Inflammatory macrophage (primary cell): Measurements from ENCODE around the gene TECR.
"Not testable (repeated sequence)": the region's sequence is repeated elsewhere in the genome, so short reads cannot be mapped to it uniquely, and the experiment has no call there.

Source experiments
- DNase-seq, 2 donors: peaks; one replicate each; pipeline ENCODE4 v3.0.0-alpha.2; 2020 to 2022
- total RNA-seq, 18 experiments: gene quantifications; one replicate each; lab custom pipeline; 2026; ENCODE audit warnings: mixed read lengths in 6 of 18, inconsistent platforms in 2 of 18; lab: John Stamatoyannopoulos, UW

TECR gene, protein sequence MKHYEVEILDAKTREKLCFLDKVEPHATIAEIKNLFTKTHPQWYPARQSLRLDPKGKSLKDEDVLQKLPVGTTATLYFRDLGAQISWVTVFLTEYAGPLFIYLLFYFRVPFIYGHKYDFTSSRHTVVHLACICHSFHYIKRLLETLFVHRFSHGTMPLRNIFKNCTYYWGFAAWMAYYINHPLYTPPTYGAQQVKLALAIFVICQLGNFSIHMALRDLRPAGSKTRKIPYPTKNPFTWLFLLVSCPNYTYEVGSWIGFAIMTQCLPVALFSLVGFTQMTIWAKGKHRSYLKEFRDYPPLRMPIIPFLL
- 32.2 to 75.9 (median 49.7) reads per million in 18 experiments for total RNA-seq

DNA sequence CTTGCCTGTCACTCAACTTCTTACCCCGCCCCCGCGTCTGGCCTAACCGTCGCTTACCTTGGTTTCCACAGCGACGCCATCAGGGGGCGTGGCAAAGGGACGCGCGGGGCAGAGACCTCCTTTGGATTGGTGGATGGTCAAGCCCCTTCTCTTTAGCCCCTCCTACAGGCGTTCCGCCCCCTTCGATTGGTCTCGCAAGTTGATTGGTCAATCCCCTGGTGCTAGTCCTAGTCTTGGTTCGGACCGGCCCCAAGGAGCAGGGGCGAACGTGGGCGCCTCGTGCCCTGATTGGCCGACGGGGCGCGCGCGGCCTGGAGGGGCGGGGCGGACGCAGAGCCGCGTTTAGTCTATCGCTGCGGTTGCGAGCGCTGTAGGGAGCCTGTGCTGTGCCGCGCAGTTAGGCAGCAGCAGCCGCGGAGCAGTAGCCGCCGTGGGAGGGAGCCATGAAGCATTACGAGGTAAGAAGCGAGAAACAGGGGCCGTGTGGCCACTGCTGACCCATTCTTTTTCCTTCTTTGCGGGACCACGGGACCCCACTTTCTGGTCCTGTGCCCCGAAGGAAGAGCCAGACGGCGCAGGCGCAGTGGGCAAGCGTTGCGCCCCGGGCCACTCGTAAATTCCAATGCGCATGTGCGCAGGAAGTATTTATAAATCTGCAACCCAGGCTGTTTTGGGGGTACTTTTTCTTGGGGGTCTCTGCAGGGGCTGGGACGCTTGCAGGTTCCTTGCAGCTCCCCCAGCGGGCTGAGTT lies at the start of gene TECR:
TECR (plus strand) TSS at position 341 of the 751 bp plus-strand sequence; CDS start at position 444, 103 bp downstream.
- DNase-seq, result peak; percentile 100

DNA sequence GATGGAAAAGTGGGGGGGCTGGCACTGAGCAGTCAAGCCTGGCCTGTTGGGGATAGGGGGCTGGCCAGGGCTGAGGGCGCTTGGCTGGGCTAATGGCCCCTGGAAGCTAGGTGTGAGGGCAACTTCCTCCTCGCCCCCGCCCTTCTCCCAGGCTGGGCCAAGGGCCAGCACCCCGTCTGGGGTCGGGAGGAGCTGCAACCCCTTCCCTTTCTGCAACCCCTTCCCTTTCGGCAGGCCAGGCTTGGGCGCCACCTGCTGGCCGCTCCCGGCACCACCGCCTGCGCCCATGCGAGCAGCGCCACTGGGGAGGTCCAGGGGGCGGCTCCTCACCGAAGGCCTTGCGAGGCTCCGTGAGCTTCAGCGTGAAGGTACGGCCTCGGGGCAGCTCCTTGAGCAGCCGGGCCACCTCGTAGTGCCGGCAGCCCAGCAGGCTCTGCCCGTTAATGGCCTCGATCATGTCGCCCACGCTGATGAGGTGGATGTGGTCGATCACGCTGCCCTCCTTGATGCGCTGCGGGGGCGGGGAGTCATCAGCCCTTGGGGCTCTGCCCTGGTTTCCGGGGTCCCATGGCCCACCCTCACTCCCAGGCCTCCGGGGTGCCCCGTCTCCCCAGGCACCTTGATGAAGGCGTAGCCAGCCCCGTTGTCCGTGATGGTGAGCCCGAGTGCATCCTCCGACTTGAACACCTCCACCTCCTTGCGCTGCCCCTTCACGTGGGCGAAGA lies 49.3 kb upstream of the TECR start:
- peak; percentile 41 to 47 for DNase-seq

DNA sequence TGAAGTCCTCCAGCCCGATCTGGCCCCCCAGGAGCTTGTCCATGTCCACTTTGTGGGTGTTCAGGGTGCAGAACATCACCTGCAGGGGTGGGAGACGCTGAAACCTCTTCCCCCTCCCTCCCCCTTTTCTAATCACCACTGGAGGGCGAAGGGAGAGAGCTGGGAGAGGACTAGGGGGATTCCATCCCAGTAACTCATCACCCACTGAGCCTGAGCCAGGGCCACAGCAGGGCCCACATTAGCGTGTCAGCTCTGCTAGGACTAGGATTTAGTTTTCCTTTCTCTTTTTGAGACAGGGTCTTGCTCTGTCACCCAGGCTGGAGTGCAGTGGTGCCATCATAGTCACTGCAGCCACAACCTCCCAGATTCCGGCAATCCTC lies 48.7 kb upstream of the TECR start:
- no peak for DNase-seq

DNA sequence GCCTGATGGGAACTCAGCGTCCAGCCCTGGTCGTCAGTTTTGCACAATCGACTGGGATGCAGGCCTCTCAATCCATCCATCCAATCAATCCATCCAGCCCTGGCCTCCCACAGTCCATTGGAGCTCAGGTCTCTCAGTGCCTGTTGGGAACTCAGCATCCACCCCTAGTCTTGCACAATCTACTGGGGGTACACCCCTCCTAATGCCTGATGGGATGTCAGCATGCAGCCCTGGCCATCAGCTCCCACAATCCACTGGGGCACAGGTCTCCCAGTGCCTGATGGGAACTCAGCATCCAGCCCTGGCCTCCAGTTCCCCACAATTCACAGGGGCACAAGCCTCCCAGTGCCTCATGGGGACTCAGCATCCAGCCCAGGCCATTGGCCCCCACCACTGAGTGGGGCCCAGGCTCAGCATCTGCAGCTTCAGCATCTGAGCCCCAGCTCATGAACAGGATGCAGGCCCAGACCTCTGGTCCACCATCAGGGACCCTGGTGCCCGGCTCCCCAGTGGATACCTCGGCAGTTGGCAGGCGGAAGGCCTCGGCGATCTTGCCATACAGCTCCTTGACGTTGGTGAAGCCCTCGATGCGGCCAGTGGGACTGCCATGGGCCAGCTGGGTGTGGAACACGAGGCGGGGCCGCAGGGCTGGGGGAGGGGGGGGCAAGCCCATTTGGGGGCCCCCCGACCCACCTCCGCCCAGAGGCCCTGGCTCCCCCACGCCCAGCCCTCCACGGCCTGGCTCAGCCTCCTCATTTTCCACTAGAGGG lies 47.0 kb upstream of the TECR start:
- DNase-seq, result no peak

DNA sequence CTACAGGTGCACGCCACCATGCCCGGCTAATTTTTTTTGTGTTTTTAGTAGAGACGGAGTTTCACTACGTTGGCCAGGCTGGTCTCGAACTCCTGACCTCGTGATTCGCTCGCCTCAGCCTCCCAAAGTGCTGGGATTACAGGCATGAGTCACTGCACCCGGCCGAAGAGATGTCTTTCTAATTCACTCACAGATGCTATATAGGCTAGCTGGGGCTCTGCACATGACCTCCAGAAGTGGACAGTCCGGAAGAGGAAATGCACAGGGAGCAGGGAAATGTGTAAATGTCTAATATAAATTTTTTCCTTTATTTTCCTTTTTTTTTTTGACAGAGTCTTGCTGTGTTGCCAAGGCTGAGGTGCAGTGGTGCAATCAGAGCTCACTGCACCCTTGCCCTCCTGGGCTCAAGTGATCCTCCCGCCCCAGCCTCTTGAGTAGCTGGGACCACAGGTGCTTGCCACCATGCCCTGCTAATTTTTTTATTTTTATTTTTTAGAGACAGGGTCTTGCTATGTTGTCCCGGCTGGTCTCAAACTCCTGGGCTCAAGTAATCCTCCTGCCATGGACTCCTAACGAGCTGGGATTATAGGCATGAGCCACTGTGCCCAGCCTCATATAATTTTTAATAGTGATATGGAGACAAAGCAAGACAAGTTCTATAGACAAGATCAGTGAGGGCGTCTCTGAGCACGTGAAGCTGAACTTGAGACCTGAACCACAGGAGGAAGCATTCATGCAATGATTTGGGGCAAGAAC lies 41.8 kb upstream of the TECR start:
- DNase-seq, result no peak

DNA sequence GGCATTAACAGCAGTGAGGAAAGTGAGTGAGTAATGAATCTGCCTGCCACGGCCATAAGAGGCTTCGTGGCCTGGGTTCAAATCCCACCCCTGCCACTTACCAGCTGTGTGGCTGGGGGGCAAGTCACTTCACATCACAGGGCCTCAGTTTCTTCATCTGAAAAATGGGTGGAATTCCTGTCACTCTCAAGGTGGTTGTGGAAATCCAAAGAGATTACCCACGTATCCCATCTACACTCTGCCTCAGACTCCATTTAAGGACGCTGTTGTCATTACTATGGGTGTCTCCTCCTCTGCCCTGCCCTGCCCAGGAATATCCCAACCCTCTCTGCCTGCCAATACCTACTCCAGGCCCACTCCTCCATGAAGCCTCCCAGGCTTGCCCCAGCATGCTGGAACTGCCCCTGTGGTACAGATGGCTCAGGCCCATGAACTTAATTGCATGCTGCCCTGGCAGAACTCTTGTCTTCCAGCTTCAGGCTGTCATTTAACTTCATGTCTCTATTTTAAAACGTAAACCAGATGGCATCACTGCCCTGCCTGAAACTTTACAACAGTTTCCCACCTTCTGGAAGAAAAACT lies 36.5 kb upstream of the TECR start:
- no peak for DNase-seq

DNA sequence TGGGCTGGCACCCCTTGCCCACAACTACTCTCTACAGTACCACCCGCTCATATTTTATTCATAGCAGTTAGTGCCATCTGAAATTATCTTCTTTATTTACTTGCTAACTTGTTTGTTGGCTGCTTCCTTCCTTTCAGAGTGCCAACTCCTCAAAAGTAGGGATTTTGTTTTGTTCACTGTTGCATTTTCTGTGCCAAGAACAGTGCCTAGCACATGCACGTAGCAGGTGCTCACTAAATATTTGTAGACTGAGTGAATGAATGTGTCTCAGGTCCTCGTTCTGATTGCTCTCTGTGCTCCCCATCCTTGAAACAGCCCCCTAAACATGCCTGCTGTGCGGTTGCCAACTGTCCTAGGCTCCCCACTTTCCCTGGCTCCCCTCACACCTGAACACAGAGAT lies 35.0 kb upstream of the TECR start:
- DNase-seq, result no peak

DNA sequence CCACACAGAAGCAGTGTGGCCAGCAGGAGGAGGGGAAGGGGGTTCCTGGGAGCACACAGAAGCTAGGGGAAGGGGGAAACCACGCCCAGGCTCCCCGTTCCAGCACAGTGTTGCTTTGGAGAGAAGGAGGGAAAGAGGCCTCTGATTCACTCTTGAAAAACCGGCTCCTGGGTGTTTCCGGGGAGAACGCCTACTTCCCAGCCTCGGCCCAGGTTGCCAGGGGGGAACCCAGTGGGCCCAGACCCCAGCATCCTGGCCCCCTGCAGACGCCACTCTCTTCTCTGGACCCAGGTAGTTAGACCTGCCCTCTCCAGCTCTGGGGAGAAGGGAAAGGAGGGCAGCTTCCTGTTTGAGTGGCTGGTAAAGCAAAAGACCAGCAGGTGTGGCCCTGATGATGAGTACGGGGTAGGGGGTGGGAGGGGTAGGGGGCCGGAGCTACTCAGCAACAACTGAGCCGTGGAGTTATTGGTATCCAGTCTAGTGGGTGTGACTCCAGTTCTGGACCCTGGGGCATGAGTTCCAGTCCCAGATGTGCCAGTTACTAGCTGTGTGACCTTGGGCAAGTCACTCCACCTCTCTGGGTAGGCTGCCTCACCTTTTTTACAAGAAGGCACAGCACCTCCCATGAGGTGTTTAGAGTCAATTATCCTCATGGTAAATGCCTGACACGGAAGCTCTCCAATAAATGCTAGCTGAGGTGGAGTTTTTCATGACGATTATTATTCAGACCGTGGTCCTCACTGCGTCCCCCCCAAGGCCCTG lies 34.3 kb upstream of the TECR start:
- DNase-seq, result no peak

DNA sequence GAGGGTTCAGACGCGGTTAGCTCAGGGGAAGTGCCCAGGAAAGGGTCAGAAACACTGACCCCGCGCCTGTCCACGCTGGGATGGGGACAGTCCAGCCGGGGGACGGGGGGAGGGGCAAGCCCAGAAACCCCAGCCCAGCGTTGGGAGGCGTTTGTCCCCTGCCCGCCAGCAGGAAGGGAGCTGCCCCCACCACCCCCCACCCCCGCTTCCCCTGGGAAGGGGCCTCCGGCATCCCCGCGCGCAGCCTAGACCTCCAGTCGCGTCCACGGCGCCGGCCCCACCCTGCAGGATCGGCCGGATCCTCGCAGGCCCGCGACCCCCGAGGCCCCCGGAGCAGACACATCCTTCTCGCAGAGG lies 33.7 kb upstream of the TECR start:
- DNase-seq, result no peak

DNA sequence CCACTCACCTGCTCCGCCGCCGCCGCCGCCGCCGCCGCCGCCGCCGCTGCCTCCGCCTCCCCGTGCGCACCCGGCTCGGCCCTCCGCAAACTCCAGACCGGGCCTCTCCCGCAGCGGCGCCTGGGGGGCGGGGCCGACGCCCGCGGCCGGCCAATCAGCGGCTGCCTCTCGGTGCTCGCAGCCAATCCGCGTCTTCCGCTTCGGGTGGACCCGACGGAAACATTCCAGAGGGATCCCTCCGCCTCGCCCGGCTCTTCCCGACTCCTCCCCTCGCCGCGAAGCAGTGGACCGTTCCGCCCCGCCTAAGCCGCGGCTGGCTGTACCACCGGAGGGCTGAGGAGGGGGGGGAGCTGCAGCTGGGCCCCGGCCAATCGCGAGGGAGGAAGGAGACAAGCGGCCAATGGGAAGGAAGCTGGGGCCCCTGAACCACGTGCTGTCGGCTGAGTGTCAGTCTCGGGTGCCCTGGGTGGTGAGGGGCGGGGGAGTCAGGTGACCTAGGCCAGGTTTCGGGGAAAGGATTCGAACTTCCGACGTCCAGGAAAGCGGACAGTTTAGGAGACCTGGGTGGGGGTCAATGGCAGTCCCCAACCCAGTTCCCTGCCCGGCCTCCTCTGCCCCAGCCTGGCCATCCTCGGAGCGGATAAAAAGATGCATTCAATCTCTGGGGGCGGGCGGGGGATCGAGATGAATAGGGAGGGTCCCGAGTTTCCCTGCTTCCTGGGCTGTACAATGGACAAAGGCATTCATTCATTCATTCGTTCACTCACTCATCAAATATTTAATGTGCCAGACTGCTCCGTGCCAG lies 33.2 kb upstream of the TECR start, which contains the start of gene GIPC1:
GIPC1 (minus strand) TSS at position 99 of the 805 bp plus-strand sequence. CDS start 13,151 bp downstream, outside the sequence.
- DNase-seq, result peak; percentile 82 to 90

DNA sequence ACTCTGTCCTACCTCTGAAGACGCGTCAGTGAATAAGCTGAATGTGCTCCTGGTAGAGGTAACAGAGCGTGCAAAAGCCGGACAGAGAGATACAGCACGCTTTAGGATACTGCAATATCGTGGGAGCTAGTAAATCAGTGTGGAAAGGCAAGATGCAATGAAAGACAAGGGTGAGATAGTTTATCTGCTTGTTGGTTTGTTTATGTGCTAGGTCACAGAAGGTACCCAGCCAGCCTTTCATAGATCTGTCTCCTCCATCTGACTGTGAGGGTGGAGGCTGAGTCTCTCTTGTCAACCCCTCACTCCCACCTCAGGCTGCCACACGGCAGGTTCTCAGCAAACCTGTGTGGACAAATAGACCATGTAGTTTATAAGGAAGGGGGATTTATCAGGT lies 32.6 kb upstream of the TECR start:
- DNase-seq, result no peak

DNA sequence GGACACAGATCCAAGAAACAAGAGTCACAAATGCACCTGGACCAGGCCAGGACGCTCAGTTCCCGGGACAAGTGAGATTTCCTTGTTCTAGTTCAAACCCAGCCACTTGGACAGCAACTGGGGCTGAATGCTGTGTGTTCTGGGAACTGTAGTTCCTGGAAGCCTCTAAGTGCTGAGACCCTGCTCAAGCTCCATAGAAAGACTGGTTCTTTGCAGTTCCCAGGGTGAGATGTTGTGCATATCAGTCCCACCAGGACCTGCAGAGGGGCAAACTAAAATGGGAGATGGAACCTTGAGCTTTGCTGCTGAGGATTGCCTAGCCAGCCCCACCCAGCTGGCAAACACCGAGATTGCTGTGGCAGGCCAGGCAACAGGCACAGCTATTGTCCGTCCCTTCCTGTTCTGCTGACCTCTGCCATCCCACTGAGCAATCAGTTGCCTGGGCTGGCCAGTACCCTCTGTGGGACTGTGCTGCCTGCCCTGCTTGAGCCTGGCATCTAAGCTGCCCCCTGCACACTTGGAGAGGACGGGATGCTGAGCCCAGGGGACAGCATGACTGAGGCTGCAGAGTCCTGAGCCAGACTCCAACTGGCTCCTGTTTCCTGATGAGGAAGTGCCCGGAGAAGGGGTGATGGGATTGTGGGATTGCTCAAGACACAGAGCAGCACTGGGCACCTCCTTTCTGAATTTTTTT lies 32.0 kb upstream of the TECR start:
- DNase-seq, result peak; percentile 7 to 52

DNA sequence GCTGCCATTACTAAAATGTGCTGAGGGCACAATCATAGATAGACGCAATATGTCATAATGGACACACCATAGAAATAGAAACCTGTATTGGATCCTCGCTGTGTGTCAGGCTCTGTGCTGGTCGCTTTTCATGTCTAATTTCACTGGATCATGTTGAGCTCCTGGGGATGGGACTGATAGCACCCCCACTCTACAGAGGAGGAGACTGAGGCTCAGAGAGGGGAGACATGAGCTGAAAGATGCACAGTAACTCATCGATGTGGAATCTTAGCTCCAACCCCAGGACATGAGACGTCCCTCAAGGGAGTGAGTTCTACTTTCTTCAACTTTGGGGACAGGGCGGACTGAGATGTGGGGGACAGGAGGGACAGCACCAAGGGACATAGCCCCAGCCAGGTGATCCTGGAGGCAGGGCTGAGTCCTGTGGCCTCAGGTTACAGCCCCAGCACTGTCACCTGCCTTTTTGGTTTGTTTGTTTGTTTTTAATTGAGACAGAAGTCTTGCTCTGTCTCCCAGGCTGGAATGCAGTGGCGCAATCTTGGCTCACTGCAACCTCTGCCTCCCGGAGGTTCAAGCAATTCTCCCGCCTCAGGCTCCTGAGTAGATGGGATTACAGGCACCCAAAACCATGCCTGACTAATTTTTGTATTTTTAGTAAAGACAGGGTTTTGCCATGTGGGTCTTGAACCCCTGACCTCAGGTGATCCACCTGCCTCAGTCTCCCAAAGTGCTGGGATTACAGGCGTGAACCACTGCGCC lies 26.9 kb upstream of the TECR start:
- DNase-seq, result no peak

DNA sequence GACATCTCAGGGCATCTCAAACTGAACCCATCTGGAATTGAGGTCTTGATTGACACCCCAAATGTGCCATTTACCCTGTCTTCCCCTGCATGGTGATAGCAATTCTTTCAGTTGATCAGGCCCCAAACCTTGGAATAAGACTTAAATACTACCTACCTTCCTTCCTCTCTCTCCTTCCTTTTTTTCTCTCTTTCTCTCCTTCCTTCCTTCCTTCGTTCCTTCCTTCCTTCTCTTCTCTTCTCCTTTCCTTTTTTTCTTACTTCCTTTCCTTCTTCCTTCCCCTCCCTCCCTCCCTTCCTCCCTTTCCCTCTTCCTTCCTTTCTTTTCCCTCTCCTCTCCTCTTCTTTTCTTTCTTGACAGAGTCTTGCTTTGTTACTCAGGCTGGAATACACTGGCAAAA lies 26.1 kb upstream of the TECR start:
- DNase-seq, result no peak

DNA sequence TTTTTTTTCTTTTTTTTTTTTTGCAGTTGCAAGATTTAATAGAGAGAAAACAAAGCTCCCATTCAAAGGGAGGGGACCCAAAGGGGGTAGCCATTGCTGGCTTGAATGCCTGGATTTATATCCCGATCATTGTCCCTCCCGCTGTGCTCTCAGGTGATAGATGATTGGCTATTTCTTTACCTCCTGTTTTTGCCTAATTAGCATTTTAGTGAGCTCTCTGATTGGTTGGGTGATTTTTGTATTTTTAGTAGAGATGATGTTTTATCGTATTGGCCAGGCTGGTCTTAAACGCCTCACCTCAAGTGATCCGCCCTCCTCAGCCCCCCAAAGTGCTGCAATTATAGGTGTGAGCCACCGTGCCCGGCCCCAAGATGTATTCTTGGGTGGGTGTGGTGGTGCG lies 24.8 kb upstream of the TECR start:
- not testable (repeated sequence) for DNase-seq

DNA sequence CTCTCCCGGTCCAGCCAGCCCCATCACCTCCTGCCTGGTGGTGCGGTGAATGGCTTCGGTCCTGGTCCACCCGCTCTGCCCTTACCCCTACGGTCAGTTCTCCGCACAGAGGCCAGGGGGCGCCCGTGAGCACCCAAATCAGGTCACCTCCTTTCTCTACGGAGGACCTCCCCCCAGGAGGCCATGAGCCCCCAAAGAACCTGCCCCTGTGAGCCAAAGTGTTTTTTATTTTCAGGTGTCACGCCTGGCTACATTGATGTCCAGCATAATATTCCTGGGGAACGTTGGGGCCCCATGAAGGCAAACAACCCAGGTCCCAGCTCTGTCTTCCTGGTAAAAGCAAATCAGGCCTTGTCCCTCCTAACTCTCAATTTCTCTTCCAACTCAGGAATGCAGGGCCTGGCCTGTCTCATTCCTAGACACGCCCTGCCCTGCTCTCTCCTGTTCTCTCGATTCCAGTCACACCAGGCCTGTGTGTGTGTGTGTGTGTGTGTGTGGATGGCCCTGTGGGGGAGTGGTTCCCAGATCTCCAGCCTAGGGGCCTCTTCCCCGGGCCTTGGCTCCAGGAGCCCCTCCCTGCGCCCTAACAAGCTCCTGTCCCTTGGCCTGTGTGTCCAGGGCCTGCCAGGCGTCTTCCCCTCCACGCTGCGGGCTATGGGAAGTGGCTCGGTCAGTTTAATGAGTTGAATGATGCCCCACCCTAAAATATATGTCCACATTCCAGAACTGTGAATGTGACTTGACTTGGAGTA lies 23.7 kb upstream of the TECR start:
- peak; percentile 58 to 72 for DNase-seq

DNA sequence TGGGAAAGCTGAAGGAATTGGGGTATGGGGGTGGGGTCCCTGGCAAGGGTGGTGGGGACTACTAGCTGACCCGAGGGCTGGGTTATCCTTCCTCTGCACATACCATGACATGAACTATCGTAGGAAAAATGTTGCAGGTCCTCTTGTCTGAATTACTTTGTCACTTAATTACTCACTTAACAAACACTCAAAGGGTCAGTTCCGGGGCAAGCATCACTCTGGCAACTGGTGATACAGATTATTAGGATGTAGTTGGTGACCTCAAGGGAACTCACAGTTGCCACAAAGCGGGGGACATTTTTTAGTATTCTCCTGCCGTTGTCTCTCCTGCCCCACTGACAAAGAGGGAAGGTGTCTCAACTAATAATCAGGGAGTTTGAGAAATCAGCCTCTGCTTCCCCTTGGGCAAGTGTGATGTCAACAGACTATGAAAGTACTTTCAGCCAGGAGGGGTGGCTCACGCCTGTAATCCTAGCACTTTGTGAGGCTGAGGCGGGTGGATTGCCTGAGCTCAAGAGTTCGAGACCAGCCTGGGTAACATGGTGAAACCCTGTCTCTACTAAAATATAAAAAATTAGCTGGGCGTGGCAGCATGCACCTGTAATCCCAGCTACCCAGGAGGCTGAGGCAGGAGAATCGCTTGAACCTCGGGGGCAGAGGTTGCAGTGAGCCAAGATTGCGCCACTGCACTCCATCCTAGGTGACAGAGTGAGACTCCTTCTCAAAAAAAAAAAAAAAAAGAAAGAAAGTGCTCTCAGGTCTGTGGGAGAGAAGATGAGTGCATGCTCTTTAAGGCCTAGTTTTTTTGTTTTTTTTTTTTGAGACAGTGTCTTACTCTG lies 21.5 kb upstream of the TECR start:
- DNase-seq, result peak; percentile 85 to 88
